NCI-H446 (cell line): ENCODE results near the gene ARHGAP30.
A peak's percentile ranks its signal among the peaks of the same experiment; 100 is the strongest.
"Not testable (repeated sequence)": the region's sequence is repeated elsewhere in the genome, so short reads cannot be mapped to it uniquely, and the experiment has no call there.

Source experiments
- DNase-seq, 2 experiments: peaks; one replicate each; lab custom pipeline; 2025; lab: John Stamatoyannopoulos, UW

The ARHGAP30 gene

DNA sequence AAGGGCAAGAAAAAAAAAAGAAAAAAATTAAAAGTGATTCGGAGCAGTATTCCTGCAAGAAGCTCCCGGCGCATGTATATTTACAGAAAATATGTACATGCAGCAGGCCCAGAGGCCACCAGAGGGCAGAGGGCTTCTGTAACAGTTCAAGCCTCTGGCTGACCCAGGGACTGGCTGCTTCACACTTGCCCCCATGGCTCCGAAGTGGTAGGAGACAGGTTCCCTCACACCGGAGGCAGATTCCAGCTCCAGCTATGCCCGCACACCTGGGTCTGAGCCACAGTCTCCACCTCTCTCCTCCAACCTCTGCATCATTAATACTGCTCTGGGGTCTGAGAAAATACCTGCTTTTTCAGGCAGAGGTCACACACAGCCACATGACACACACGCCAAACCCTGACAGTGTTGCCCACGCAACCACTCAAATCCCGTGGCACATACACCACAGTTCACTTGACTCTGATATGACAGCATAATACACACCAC, 2.2 kb upstream of the ARHGAP30 start:
- no peak for DNase-seq

DNA sequence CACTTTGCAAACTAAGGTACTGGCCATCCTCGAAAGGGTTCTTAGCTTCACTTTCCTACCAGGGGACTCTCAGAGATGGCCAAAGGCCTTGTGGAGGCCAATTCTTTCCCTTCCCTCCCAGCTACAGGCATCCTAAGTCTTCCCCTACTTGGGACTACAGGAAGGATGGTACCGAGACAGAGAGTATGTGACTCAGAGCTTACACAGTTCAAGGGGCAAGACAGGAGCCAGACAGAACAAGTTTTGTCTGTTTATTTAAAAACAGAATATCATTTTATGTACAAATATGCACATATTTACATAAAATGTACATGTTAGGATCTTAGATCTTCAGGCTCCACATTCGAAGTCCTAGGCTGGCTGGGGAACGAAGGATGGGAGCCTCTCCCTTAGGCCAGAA, 1.1 kb upstream of the ARHGAP30 start:
- DNase-seq, result no peak

DNA sequence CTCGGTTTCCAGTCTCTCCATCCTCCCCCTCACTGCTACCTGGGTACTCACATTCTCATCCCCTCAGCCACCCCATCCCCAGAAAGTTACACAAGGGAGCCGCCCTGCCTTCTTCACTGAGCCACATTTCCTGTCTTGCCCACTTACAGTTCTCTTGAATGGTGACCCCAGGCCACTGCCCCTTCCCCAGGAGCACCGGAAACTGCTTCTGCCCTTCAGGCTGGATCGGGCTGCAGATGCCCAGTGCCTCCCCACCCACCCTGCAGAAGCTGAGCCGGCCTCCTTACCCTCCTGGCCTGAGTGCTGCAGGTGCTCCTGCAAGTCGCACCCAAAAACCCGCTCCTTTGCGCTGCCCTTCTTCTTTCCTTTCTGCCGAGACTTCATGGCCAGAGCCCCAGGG, 450 bp downstream of the ARHGAP30 start:
- DNase-seq, result no peak

DNA sequence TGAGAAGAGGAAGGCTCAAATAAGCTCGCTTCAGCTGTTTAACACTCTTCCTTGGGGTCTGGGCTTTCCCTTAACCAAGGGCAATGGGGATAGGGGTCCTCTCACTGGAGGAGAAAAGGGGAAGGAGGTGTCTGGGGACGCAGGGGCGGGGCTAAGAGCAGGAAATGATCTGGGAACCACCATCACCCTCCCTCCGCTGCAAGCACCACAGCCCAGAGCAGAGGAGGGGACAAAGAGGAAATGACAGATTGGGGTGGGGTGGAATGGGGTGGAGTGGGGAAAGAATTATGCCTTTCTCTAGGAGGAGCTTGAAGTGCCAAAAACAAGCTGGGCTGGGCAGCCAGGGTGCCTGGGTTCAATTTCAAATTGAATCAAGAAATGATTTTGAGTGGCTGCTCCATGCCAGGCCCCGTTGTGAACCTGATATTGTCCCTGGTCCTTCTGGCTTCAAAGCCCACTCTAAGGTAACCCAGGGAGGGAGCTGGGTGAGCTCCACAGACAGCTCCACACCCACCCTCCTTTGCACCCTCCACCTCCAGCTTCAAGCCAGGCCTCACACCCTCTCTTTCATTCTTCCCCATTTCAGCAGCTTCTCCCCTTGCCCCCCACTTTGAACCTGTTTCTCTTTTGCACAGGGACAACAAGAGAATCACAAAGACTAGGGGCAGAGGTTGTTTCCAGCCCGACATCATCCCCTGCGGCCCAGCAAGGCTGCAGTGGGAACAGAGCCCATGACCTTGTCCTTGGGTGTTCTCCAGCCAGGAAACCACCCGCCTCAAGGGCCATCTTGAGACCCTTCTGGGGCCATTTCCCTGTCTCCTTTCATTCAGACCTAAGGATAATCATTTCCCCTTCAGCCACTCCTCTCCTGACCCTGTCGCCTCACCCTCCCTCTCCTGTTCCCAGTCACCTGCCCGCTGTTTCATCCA, 1.1 kb downstream of the ARHGAP30 start:
- no peak for DNase-seq

DNA sequence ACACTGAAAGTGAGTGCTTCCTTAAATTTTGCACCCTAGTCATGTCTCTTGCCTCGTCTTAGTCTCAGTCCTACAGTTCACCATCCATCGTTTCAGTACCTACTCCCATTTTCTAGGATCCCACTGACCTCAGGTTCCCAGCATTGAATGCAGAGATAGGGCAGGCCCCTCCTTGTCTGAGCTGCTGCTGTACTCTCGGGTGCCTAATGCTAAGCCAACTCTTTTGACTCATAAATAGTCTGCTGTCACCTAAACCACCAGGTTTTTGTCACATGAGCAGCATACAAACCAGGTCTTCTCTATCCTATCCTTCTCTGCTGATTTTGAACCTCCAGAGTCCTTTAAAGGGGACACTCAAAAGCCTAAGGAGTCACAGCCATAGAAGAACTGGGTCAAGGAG, 3.0 kb downstream of the ARHGAP30 start:
- no peak for DNase-seq

DNA sequence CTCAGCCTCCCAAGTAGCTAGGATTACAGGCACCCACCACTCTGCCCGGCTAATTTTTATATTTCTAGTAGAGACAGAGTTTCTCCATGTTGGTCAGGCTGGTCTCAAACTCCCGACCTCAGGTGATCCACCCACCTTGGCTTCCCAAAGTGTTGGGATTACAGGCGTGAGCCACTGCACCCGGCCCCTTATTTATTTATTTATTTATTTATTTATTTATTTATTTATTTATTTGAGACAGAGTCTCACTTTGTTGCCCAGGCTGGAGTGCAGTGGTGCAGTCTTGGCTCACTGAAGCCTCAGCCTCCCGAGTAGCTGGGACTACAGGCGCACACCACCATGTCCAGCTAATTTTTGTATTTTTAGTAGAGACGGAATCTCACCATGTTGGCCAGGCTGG, 4.0 kb downstream of the ARHGAP30 start:
- not testable (repeated sequence) for DNase-seq

DNA sequence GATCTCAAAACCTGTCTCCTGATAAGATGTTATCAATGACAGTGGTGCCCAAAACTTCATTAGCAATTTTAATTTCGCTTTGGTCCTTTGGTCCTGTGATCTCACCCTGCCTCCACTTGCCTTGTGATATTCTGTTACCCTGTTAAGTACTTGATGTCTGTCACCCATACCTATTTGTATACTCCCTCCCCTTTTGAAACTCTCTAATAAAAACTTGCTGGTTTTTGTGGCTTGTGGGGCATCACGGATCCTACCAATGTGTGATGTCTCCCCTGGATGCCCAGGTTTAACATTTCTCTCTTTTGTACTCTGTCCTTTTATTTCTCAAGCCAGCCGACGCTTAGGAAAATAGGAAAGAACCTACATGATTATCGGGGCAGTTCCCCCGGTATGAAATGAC, 5.8 kb downstream of the ARHGAP30 start:
- DNase-seq, result not testable (repeated sequence)

DNA sequence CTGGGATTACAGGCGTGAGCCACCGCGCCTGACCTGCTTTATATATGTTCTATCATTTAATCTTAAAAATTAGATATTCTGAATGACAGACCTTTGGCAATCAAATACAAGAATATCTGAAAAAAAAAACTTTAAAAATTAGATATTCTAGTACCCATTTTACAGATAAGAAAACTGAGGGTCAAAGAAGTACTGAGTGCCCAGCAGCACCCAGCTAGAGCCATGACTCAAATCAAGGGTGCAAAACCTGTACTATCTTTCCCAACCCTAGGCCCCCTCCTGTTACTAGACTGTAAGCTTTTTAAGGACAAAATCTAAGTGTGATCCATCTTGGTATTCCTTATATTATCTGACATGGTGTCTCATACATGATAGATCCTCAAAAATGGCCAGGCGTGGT, 8.3 kb downstream of the ARHGAP30 start:
- no peak for DNase-seq

DNA sequence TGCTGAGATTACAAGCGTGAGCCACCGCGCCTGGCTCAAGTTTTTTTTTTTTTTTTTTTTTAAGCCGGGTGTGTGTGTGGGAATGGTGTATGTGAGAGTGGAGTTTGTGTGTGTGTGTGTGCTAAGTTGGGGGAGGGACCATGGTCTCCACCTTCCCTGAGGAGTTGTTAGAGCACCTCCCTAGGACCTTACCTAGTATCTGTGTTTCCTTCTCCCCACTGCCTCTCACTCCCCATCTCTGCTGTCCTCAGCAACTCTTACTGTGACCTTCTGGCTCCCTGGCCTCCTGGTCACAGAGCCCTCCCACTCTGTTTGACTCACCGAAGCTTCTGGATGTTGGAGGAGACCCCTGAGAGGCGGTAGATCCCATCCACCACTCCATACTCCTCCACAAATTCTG, 10.4 kb downstream of the ARHGAP30 start:
- DNase-seq, result no peak

DNA sequence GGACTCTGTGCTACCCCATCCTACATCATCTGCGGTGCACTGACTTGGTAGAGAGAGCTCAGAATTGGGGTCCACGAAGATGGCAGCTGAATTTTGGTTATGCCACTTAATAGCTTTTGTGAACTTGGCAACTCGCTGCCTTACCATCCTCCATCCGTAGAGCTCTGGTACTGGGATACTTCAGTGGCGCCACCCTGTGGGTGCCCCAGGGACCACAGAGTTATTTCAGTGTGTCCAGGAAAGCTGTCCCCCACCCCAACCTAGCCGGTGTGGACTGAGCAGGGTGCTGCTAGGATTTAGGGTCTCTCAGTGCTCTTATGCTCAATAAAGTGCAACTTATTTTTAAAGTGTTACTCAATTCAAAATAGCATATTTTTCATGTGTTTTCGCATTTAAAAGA, 14.9 kb downstream of the ARHGAP30 start:
- DNase-seq, result no peak

DNA sequence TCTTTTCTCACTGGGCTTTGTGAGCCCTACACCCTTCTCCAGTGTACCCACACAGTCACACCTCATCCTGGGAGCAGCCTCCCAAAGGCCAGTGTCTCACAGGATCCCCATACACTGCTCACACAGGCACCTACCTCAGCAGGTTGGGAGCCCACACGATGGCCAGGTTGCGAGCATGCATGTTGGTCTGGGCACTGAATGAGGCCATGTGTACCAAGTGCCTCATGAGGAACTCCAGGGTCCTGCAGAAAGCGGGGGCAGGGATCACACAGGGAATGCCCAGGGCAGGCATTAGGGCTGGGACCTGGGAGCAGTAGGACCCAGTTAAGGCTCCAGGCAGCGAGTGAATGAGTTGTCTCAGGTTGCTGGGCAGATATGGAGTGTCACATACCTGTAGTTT, 15.5 kb downstream of the ARHGAP30 start:
- no peak for DNase-seq

DNA sequence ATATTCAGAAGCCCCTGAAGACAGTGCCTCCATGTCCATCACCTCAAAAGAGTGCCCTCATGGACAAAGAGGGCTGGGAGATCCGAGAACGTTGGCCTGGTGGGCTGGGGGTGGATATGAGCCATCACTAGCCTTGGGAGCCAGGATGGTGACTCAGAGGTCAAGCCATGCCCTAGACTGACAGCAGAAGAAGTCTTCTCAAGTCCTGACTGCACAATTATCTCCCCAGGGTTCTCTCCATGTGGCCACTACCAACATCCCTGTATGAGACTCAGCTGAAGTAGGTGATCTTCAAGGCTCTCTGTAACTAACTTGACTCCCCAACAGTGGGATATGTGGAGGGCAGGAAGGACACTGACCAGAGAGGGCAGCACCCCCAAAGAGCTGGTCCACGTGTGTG, 16.8 kb downstream of the ARHGAP30 start:
- DNase-seq, result no peak

DNA sequence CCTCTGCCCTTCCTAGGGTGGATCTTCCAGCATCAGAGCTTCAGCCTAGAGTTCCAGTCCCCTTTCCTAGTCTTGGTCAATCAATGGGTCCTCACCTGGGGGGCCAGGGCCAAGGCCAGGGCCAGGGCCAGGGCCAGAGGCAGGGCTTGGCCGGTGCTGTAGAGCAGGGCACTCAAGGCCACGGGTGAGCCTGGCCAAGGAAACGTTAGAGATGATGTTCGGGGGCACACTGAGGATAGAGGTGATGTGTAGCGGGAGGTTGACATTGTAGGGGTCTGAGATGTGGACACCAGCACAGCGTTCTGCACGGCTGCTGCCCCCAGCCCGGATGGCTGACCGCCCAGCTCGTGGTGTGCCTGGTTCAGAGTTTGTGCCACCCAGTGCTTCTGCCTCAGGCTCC, 18.5 kb downstream of the ARHGAP30 start:
- no peak for DNase-seq

DNA sequence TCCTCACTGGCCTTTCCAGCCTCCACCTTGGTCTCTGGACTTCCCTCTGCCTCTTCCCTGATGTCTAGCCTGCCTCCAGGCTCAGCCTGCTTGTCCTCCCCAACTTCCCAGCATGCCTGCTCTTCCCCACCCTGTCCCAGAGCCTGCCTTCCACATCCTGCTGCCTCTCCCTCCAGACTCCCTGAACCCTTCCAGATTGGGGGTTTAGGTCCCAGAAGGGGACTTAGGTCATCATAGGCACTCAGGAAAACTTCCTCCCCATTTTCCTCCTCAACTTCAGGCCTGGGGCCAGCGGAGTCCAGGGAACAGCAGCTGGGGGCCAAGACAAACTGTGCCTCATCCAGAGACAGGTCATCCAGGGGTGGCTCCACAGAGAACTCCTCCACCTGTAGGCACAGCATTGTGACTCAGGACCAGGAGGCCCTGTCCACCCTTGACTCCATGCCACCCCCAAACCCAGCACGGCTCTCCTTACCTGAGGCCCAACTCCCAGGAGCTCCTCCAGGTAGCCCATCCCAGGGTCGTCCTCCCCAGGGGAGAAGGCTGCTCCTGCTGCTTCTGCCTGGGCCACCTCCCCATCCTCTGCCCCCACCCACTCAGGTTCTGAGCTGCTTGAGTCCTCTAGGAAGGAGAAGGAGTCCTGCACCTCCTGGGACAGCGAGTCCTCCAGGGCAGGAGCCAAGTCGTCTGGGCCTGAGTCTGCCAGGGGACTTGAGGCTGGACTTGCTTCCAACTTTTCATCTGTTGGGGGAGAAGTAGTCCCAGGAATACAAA, 20.6 kb downstream of the ARHGAP30 start:
- no peak for DNase-seq

DNA sequence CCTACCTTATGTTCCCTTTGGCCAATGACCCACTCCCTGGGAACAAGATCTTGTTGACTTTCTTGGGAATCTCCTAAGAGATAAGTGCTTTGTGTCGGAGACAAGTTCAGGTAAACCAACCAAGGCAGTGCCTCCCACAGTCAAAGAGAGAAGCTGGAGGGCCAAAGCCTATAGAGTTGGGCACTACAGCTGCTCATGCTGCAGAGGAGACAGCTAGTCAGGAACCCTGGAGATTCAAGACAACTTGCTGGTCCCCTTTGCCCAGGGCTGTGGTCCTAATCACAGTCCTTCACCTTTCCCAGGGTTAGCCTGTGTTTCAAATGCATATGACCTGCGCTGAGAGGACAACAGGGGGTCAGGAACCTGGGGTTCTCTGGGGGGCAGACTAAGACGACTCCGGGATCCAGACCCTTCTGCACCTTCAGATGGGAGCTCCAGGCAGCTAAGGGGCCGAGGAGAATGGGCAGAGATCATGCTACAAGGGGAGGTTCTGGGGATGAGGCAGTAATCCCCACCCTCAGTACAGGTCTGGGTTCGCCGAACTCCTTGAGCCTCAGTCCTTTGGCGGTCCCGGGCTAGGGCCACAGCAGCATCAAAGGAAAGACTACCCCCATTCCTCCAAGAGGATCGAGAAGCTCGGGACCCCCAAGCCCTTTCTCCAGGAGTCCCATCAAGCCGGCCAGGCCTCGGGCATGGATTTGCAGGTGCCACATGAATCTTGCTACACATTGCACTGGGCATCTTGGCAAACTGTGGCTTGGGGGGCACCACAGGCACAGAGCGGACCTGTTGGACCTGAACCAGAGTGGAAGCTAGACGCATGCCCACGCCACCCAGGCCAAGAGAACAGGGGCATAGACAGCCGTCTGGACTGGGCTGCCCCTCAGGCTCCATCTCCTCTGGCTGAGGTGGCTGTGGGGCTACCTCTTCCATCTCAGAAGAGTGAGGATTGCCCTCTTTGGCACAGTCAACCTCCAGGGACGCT, 22.0 kb downstream of the ARHGAP30 start:
- DNase-seq, result no peak

DNA sequence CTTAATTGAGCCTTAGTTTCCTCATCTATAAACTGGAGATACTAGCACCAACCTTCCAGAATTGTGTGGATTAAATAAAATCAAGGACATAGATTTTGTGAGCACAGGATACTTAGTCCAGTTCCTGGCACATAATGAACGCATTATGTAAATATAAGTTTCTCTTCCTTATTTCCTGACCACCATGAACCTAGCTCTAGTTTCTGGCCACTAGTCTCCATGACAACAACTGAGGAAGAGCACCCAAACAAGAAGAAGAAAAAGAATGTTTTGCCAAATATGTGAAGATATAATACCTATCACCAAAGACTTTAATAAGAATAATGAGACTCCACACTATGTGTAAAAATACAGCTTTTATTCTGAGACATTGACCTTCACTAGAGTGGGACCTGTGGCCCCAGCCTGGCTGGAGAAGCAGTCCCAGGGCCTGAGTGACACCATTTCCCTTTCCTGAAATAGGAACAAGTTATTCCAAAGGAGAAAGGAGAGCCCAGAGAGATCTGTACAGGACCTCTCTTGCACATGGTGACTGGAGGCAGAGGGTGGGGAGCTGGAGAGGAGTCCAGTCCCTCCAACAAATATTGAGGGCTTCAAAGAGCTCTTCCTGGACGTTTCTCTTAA, 23.0 kb downstream of the ARHGAP30 start:
- DNase-seq, result no peak

DNA sequence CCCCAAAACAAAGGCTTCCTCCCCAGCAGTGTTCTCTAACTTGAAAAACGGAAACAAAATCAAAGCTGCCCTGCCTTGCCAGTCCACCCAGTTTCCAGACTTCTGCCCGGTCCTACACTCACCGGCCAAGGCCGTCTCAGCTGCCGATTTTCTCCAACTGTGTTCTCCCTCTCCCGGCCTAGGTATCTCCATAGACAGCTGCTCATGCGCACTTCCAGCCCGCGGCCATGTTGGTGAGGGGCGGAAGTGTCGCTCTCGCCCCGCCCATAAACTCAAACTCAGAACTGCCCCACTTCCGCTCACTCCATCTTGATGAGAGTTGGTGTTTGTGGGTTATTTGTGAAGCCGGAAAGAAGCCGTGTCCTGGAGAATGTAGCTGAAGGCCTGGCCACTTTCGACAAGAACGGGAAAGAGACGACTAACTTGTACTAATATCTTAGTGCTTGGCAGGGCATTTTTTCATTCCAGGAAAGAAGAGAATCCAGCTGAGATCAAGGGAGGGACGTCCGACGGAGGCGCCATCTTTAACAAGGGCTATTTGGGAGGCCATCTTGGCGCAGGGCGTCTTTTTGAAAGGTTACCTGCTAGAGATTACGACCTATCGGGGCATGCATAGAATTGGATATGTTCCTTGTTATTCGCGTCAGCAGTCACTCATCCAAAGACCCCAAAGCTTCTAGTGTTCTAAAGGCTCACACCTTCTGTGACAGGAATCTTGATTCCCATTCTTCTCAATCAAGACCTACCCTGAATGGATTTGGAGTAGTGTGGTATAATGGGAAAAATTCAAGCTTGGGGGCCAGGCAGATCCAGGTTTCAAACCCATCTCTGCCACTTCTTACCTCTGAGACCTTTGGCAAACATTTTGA, 23.7 kb downstream of the ARHGAP30 start, which contains the start of gene USF1:
TSS of gene USF1 (minus strand) at position 242 of the 869 bp plus-strand sequence. CDS start 2,702 bp downstream, outside the sequence.
- peak; percentile 95 for DNase-seq

DNA sequence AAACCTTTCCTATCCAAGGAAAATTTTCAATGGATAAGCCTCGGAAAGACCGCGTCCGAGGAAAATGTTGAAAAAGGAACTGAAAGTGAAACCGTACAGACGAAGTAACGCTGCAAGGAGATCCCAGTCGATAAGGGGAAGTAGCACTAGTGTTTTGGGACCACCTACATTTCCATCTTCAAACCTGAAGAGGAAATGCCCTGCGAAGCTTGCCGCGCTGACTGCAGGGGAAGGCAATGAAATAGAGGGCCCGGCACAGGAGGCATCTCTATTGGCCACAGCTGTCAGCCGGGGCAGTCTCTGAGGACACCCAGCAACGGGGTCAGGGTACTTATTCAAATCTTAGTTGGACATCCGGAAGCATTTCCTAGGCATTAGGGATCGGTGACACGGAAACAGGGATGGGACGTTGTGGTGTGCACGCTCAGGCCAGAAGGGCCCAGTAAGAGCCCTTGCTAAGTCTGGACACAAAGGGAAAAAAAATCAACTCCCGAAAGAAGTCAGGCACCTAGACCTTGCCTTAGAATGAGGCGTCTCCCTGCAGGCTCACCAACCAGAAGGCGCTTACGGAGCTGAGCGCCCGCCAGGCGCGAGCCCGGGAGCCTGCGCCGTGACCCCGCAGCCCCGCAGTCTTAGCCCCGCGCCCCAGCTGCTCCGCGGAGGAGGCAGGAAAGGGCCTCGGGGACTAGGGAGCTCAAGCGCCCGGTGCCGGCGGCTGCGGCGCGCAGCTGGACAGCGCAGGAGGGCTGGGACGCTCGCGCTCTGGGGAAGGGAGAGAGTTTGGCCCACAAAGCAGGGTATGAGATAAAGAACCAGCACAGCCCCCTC, 24.6 kb downstream of the ARHGAP30 start:
- DNase-seq, result peak; percentile 19 to 44

DNA sequence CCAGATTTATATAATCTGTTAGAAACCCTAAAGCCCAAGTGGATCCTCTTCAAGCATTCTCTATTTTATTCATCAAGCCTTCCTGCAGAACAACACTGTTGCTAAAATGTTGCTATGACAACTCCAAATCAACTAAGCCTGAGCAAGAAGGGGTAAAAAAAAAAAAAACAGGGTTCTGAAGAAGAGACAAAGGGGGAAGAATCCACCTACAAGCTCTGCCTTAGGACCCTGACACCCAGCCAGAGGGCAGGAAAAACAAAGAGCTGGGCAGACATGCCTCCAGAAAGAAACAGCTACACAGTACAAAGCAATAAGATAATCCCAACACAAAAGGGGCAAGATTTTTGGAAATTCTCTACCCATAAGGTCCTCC, 25.2 kb downstream of the ARHGAP30 start:
- DNase-seq, result no peak
